H1 (cell line): ENCODE results near the gene SPINT1. TPM values are rescaled to one million over a fixed set of nuclear protein-coding genes. Genes with fewer than 3 reads are reported as not detected.

Experiments used
- ATF2 ChIP-seq: IDR thresholded peaks from 2 replicates; pipeline ENCODE4 v1.6.1; 2012; ENCODE audit warnings: low read length, inconsistent platforms
- EZH2 ChIP-seq: fragments of 200-600 bp; sonication (generic); IDR thresholded peaks from 2 replicates; pipeline ENCODE4 v1.7.1; 2012; ENCODE audit warnings: low read depth, mild to moderate bottlenecking, moderate library complexity, low read length, inconsistent platforms; ENCODE audit not compliant: severe bottlenecking
- GABPA ChIP-seq: IDR thresholded peaks from 2 replicates; pipeline ENCODE4 v1.6.1; 2011; ENCODE audit warnings: mild to moderate bottlenecking, low read length, moderate library complexity, borderline replicate concordance; ENCODE audit not compliant: insufficient read depth
- MAX ChIP-seq: IDR thresholded peaks from 2 replicates; pipeline ENCODE4 v1.6.1; 2012; ENCODE audit warnings: inconsistent platforms
- NANOG ChIP-seq: IDR thresholded peaks from 2 replicates; pipeline ENCODE4 v1.6.1; 2011; ENCODE audit warnings: low read length, low read depth, mild to moderate bottlenecking, inconsistent platforms; ENCODE audit not compliant: insufficient read depth, poor library complexity, severe bottlenecking
- PHF8 ChIP-seq: fragments of 200-600 bp; sonication (generic); conservative IDR thresholded peaks from 2 replicates; pipeline ENCODE4 v1.7.1; 2012; ENCODE audit warnings: low read depth, mild to moderate bottlenecking, inconsistent platforms, low read length, moderate library complexity
- polyA plus RNA-seq, 7 experiments: library from polyadenylated mRNA; depleted of rRNA in 3 of 7; stranded (reverse) in 5 of 7; unstranded in 2 of 7; fragments of >200 nt in 5 of 7; fragments of 200-250 nt in 2 of 7; gene quantifications; 1 replicate in 5 of 7; 2 replicates in 1 of 7; 4 replicates in 1 of 7; pipeline versions ENCODE4 v1.2.1 to v1.2.3, GENCODE V29; 2011 to 2013; ENCODE audit warnings: missing spikeins in 2 of 7, mixed read lengths in 2 of 7
- total RNA-seq: library from RNA; stranded (reverse); fragmentation: NEBNext Ultra II Directional; extraction: Animal tissue kit (Norgen Biotek cat#: 25700); gene quantifications from 2 replicates; pipeline ENCODE4 v1.2.1, GENCODE V29; 2021

The SPINT1 gene
- total and polyA plus RNA-seq, 2 of the 8 experiments (the other 6 are each of a cell fraction or from before 2014, with no cell fraction given), result 117 to 155 TPM

- TF ChIP-seq MAX, result no peak
- TF ChIP-seq ATF2, result no peak
- no peak for TF ChIP-seq PHF8
- no peak for TF ChIP-seq EZH2
- no peak for TF ChIP-seq NANOG
- TF ChIP-seq GABPA, result no peak
- TF ChIP-seq, all 59 proteins: peak for 0
Observed at GRCh38 chr15:40815042-40815698, 28.7 kb upstream of the SPINT1 start (continued).
